Natural killer cell (primary cell): ENCODE measurements around the gene PGAP6. TPM values are rescaled to one million over a fixed set of nuclear protein-coding genes. Genes with fewer than 3 reads are reported as not detected.

Experiments
- ATAC-seq, 3 donors: fragments of 150-1000 bp in 2 of 3; fragments of 200-7000 bp in 1 of 3; cut with Tn5 transposase; 1 replicate in 1 of 3; 2 replicates in 2 of 3; pipeline ENCODE4 v1.10.0; 2021; ENCODE audit warnings: mild to moderate bottlenecking in 2 of 3, moderate library complexity in 2 of 3
- DNase-seq, 2 donors: peaks; one replicate each; pipeline versions ENCODE4 v3.0.0 to v3.0.0-alpha.2; 2013 to 2021; ENCODE audit warnings: mixed read lengths in 1 of 2
- H3K27ac ChIP-seq: one replicate; pipeline ENCODE4 v1.5.1; 2013; ENCODE audit warnings: mild to moderate bottlenecking, low read length
- H3K27me3 ChIP-seq: one replicate; pipeline ENCODE4 v1.6.1; 2013; ENCODE audit warnings: low read length; ENCODE audit not compliant: control insufficient read depth, insufficient read depth
- H3K36me3 ChIP-seq: one replicate; pipeline ENCODE4 v1.6.1; 2013; ENCODE audit warnings: low read length; ENCODE audit not compliant: control insufficient read depth, insufficient read depth
- H3K4me1 ChIP-seq: one replicate; pipeline ENCODE4 v1.6.1; 2013; ENCODE audit warnings: low read length; ENCODE audit not compliant: control insufficient read depth, insufficient read depth
- H3K4me3 ChIP-seq: one replicate; pipeline ENCODE4 v1.5.1; 2013; ENCODE audit warnings: low read length
- H3K9me3 ChIP-seq: one replicate; pipeline ENCODE4 v1.6.1; 2013; ENCODE audit warnings: low read length; ENCODE audit not compliant: control insufficient read depth, insufficient read depth
- H3K27ac Mint-ChIP-seq, 2 donors: one replicate each; pipeline ENCODE4 v1.8.0; 2022; ENCODE audit warnings: mild to moderate bottlenecking in 2 of 2, mixed read lengths in 2 of 2, moderate library complexity in 1 of 2
- H3K27me3 Mint-ChIP-seq, 2 donors: one replicate each; pipeline ENCODE4 v1.8.0; 2022; ENCODE audit warnings: low read depth in 2 of 2, mixed read lengths in 2 of 2
- H3K36me3 Mint-ChIP-seq: one replicate; pipeline ENCODE4 v1.8.0; 2022; ENCODE audit warnings: mixed read lengths
- H3K4me1 Mint-ChIP-seq, 2 donors: one replicate each; pipeline ENCODE4 v1.8.0; 2022; ENCODE audit warnings: mixed read lengths in 2 of 2
- H3K4me3 Mint-ChIP-seq: one replicate; pipeline ENCODE4 v1.8.0; 2022; ENCODE audit warnings: mild to moderate bottlenecking, moderate library complexity, mixed read lengths
- H3K9me3 Mint-ChIP-seq, 2 donors: one replicate each; pipeline ENCODE4 v1.8.0; 2022; ENCODE audit warnings: mixed read lengths in 2 of 2
- CTCF ChIP-seq: fragments of 200-600 bp; IDR thresholded peaks from one replicate; pipeline ENCODE4 v1.8.0; 2022; ENCODE audit warnings: antibody characterized with exemption
- WGBS: methylation state at CpG from one replicate; pipeline ENCODE4 v1.1.7; 2013; ENCODE audit warnings: missing lambda C conversion rate; ENCODE audit not compliant: insufficient coverage; 5-methylcytosine and 5-hydroxymethylcytosine counted together
- intact Hi-C: fragments of 100-400 bp; cut with micrococcal nuclease; formaldehyde crosslinking; loops from one replicate; pipeline ENCODE4 v1.14.2; 2022
- total RNA-seq, 4 donors: library from RNA; stranded (reverse); fragments of 120-200 nt in 1 of 4; gene quantifications; one replicate each; pipeline versions ENCODE4 v1.2.3 to v1.2.4, GENCODE V29; 2013 to 2022

The PGAP6 gene
- total RNA-seq, 3 donors from 2014 or later (not counting 1 experiment from before 2014, with no cell fraction given): 48.0 to 66.7 (median 54.2) TPM

- Histone ChIP-seq H3K27me3 (no peaks in the 10 kb centered on the region), H3K36me3 (no peaks in the 10 kb centered on the region), H3K27ac (peak overlapping the region; percentile 76), H3K4me3 (no peak overlapping the region), H3K9me3 (no peaks in the 10 kb centered on the region), H3K4me1 (peaks cover 44% of the 10 kb centered on the region)
- WGBS: 95% methylated on average over 10 of the region's 12 CpGs
- Mint-ChIP-seq H3K4me3 (no peak overlapping the region), H3K4me1 (peaks cover 24 to 29% of the 10 kb centered on the region in 2 donors), H3K27me3 (no peaks in the 10 kb centered on the region), H3K9me3 (no peaks in the 10 kb centered on the region), H3K36me3 (no peaks in the 10 kb centered on the region), H3K27ac (no peak overlapping the region)
- no peak for TF ChIP-seq CTCF
- DNase-seq: no peak
- no peak for ATAC-seq
- intact Hi-C loops: no loop called here
These were observed 25.0 kb downstream of the PGAP6 start for GRCh38 chr16:356741-357140.

GRCh38 chr16:354971-355461 lies 26.8 kb downstream of the PGAP6 start:
- Histone ChIP-seq H3K27ac (peak overlapping the region; percentile 76), H3K4me3 (peak overlapping the region; percentile 60), H3K36me3 (peaks cover 6% of the 10 kb centered on the region), H3K27me3 (no peaks in the 10 kb centered on the region), H3K4me1 (peaks cover 57% of the 10 kb centered on the region), H3K9me3 (no peaks in the 10 kb centered on the region)
- DNase-seq: peak in 1 of 2 donors; percentile 66
- intact Hi-C loops: loop anchor here (5.0 kb wide), 2 partner anchors 48 to 128 kb away; partner anchors contain the start of gene LUC7L
- Mint-ChIP-seq H3K27me3 (no peaks in the 10 kb centered on the region), H3K4me3 (peak overlapping the region; percentile 94), H3K9me3 (no peaks in the 10 kb centered on the region), H3K4me1 (peaks cover 36 to 37% of the 10 kb centered on the region in 2 donors), H3K36me3 (no peaks in the 10 kb centered on the region), H3K27ac (peak overlapping the region; percentile 89 to 97)
- 28% methylated on average over 10 of the region's 10 CpGs for WGBS
- ATAC-seq: peak; percentile 4 to 27 (median 6)
- TF ChIP-seq CTCF: no peak

DNA sequence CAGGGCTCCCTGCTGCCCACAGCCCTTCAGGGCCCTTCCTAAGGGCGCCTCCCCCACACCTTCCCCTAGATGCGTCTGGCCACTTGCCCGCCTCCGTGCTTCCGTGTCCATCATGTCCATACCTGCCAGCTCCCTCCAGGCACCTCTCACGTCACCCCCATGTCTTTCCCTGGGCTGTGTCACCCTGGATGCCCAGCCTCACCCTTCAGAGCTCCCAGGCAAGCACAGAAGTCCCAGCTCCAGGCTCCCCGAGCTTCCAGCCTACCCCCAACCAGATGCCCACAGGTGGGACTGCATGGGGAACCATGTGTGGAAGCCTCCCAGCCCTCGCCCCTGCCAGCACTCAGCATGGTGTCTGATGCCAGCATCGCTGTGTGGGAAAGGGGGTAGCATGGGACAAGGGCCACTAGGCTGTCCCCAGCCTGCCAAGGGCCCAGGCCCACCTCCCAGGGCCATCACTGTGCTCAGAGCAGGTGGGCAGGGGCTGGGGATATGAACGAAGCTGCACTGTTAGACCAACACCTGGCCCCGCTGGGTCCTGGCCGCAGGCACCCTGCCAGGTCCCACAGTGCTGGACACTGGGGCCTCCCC lies 27.4 kb downstream of the PGAP6 start:
- no peak for ATAC-seq
- Mint-ChIP-seq H3K4me3 (peak overlapping the region; percentile 94), H3K27ac (peak overlapping the region; percentile 89 to 97), H3K4me1 (peaks cover 42 to 44% of the 10 kb centered on the region in 2 donors), H3K9me3 (no peaks in the 10 kb centered on the region), H3K27me3 (no peaks in the 10 kb centered on the region), H3K36me3 (no peaks in the 10 kb centered on the region)
- H3K27me3 ChIP-seq: no peaks in the 10 kb centered on the region
- H3K4me1 ChIP-seq: peaks cover 63% of the 10 kb centered on the region
- H3K36me3 ChIP-seq: peaks cover 6% of the 10 kb centered on the region
- intact Hi-C loops: loop anchor here (5.0 kb wide), 2 partner anchors 47 to 127 kb away; partner anchors contain the start of gene LUC7L
- 71% methylated on average over 12 of the region's 12 CpGs for WGBS
- H3K27ac ChIP-seq: peak overlapping the region; percentile 76
- no peaks in the 10 kb centered on the region for H3K9me3 ChIP-seq
- no peak for DNase-seq
- H3K4me3 ChIP-seq: peak overlapping the region; percentile 60
- TF ChIP-seq CTCF: no peak
